ENCODE results near the gene ARHGAP22.

The ARHGAP22 gene

GRCh38 chr10:48442090-48442808 is 162.6 kb downstream of the ARHGAP22 start:
- Histone ChIP-seq H3K4me3 (replicated peaks; ENCODE audit: insufficient read depth, low read length) (no peak overlapping the region), H3K27ac (replicated peaks) (no peak overlapping the region), H3K27me3 (ENCODE audit: insufficient read depth, poor library complexity, severe bottlenecking) (no peaks in the 10 kb centered on the region)
- DNase-seq (ENCODE audit: low read depth in 1 of 2, low spot score in 1 of 2): no peak
- TF ChIP-seq SPI1 (IDR thresholded peaks at IDR 0.05; ENCODE audit: borderline replicate concordance, low read depth) (no peak), POLR2AphosphoS5 (IDR thresholded peaks at IDR 0.05; ENCODE audit: low read depth) (no peak), GABPA (IDR thresholded peaks at IDR 0.05; ENCODE audit: low read depth) (no peak)
- TF ChIP-seq, protein P1, sequence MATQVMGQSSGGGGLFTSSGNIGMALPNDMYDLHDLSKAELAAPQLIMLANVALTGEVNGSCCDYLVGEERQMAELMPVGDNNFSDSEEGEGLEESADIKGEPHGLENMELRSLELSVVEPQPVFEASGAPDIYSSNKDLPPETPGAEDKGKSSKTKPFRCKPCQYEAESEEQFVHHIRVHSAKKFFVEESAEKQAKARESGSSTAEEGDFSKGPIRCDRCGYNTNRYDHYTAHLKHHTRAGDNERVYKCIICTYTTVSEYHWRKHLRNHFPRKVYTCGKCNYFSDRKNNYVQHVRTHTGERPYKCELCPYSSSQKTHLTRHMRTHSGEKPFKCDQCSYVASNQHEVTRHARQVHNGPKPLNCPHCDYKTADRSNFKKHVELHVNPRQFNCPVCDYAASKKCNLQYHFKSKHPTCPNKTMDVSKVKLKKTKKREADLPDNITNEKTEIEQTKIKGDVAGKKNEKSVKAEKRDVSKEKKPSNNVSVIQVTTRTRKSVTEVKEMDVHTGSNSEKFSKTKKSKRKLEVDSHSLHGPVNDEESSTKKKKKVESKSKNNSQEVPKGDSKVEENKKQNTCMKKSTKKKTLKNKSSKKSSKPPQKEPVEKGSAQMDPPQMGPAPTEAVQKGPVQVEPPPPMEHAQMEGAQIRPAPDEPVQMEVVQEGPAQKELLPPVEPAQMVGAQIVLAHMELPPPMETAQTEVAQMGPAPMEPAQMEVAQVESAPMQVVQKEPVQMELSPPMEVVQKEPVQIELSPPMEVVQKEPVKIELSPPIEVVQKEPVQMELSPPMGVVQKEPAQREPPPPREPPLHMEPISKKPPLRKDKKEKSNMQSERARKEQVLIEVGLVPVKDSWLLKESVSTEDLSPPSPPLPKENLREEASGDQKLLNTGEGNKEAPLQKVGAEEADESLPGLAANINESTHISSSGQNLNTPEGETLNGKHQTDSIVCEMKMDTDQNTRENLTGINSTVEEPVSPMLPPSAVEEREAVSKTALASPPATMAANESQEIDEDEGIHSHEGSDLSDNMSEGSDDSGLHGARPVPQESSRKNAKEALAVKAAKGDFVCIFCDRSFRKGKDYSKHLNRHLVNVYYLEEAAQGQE (IDR thresholded peaks at IDR 0.05; ENCODE audit: insufficient replicate concordance, low read depth): no peak
- TF ChIP-seq, protein P2, sequence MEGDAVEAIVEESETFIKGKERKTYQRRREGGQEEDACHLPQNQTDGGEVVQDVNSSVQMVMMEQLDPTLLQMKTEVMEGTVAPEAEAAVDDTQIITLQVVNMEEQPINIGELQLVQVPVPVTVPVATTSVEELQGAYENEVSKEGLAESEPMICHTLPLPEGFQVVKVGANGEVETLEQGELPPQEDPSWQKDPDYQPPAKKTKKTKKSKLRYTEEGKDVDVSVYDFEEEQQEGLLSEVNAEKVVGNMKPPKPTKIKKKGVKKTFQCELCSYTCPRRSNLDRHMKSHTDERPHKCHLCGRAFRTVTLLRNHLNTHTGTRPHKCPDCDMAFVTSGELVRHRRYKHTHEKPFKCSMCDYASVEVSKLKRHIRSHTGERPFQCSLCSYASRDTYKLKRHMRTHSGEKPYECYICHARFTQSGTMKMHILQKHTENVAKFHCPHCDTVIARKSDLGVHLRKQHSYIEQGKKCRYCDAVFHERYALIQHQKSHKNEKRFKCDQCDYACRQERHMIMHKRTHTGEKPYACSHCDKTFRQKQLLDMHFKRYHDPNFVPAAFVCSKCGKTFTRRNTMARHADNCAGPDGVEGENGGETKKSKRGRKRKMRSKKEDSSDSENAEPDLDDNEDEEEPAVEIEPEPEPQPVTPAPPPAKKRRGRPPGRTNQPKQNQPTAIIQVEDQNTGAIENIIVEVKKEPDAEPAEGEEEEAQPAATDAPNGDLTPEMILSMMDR (IDR thresholded peaks at IDR 0.05; ENCODE audit: insufficient read depth, low read length): no peak

GRCh38 chr10:48440771-48441170 is 164.1 kb downstream of the ARHGAP22 start:
- H3K4me3 ChIP-seq (replicated peaks; ENCODE audit: insufficient read depth, low read length): no peak overlapping the region
- no peaks in the 10 kb centered on the region for H3K27me3 ChIP-seq (ENCODE audit: insufficient read depth, poor library complexity, severe bottlenecking)
- H3K27ac ChIP-seq (replicated peaks): no peak overlapping the region
- TF ChIP-seq POLR2AphosphoS5 (IDR thresholded peaks at IDR 0.05; ENCODE audit: low read depth): no peak
- no peak for TF ChIP-seq SPI1 (IDR thresholded peaks at IDR 0.05; ENCODE audit: borderline replicate concordance, low read depth)
- TF ChIP-seq GABPA (IDR thresholded peaks at IDR 0.05; ENCODE audit: low read depth): no peak
- TF ChIP-seq, protein P2 (IDR thresholded peaks at IDR 0.05; ENCODE audit: insufficient read depth, low read length): no peak
- TF ChIP-seq, protein P1 (IDR thresholded peaks at IDR 0.05; ENCODE audit: insufficient replicate concordance, low read depth): no peak
- no peak for DNase-seq (ENCODE audit: low read depth in 1 of 2, low spot score in 1 of 2)

GRCh38 chr10:48439581-48440041 is 165.3 kb downstream of the ARHGAP22 start:
- Histone ChIP-seq H3K4me3 (replicated peaks; ENCODE audit: insufficient read depth, low read length) (no peak overlapping the region), H3K27ac (replicated peaks) (no peak overlapping the region), H3K27me3 (ENCODE audit: insufficient read depth, poor library complexity, severe bottlenecking) (no peaks in the 10 kb centered on the region)
- peak in 1 of 2 experiments; percentile 21 for DNase-seq (ENCODE audit: low read depth in 1 of 2, low spot score in 1 of 2)
- TF ChIP-seq POLR2AphosphoS5 (IDR thresholded peaks at IDR 0.05; ENCODE audit: low read depth) (no peak), SPI1 (IDR thresholded peaks at IDR 0.05; ENCODE audit: borderline replicate concordance, low read depth) (no peak), GABPA (IDR thresholded peaks at IDR 0.05; ENCODE audit: low read depth) (no peak)
- TF ChIP-seq, protein P2 (IDR thresholded peaks at IDR 0.05; ENCODE audit: insufficient read depth, low read length): no peak
- TF ChIP-seq, protein P1 (IDR thresholded peaks at IDR 0.05; ENCODE audit: insufficient replicate concordance, low read depth): no peak
